T47D (cell line): ENCODE results near the gene NOP10.

Experiments used
- DNase-seq, 2 experiments: peaks; one replicate each; pipeline versions ENCODE4 v3.0.0 to v3.0.0-alpha.2; 2011 to 2012; ENCODE audit warnings: low read depth in 1 of 2, low spot score in 1 of 2
- JUND ChIP-seq: IDR thresholded peaks from 2 replicates; pipeline ENCODE4 v1.6.1; 2012; ENCODE audit warnings: low read depth
- in situ Hi-C: cut with HindIII; loops from 2 replicates; pipeline ENCODE4 v1.10.0; 2016; ENCODE audit warnings: low sequenced_read_pairs, low pct_unique_long_range_greater_than_20kb

Gene NOP10

DNA sequence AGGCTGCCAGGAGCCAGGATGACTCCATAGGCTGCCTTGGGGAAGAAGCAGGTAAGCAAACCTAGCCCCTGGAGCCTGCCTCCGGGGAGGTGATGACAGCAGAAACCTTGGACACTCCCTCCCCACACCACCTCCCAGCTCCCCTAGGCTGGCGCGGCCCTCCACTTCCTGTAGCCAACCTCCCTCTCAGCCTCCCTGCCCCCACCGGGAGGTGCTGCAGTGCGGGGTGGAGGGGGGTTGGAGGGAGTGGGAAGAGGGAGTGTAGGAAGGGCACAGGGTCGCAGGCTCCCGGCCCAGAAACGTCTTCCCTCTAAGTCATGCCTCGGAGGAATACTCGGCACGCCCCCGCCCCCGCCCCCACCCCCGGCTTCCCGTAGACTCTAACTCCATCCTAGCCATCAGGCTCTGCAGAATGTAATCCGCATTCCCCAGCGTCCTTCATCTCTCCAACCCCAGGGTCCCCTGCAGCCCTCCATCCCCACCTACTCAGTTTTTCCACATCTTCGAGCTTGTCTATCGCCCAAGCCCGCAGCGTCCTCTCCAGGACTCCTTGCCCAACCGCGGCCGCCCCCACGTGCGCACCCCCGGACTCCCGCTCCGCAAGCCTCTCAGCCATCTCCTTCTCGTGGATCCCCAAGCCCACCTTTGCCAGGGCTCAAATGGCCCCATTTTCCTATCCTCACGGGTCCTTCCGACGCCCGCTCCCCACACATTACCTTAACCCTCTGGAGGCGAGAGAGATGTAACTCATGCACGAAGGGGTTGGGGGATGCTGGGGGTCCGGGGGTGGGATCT, 23.5 kb upstream of the NOP10 start:
- no peak for TF ChIP-seq JUND
- DNase-seq: peak; percentile 46 to 52
- in situ Hi-C loops: no loop called here

DNA sequence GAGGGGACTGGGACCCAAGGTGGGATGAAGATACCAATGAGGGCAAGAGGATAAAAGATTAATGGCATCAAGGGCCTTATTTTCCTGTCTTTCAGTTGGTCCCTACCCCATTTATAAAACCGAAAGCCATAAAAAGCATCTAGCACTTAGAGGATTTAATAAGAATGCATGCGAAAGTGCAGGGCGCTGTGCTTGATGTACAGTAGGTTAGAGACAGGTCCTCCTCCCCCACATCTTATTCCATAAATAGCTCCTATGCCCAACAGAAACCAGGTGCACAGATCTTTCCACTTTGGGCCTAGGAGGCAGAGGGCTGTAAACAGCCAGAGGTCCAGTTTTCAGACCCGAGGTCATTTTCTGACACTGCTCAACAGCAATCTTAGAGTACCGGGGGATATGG, 22.9 kb upstream of the NOP10 start:
- DNase-seq: no peak
- no peak for TF ChIP-seq JUND
- in situ Hi-C loops: no loop called here

DNA sequence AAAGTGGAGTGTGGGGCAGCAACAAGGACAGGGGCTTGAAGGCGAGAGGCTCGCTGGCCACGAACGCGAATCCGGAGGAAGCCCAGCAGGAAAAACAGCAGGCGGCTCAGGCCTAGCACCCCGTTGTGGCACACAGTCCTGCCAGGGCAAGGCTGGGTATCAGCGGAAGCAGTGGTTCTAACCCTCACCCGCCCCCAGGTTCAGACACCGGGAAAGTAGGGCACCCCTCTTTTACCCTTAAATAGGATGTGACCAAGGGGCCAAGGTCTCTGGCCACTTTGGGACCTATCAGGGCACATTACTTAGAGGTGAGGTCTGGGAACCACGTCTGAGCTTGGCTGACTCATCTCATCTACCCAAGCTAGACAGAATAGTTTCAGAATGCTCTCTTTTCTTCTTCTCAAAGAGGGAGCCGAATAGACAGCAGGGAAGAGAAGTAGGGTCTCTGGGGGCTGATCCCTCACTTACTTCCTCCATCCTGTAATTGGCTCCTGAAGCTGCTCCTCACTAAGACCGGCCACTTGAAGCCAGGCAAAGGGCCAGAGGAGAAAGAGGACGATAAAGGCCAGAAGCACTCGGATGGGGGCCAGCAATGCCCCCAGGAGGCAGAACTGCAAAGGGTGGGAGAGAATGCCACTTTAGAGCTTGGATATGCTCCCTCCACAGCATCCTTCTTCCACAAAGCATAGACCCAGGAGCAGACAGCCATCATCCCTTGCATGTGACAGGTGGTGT, 22.3 kb upstream of the NOP10 start:
- no peak for TF ChIP-seq JUND
- no peak for DNase-seq
- in situ Hi-C loops: no loop called here

DNA sequence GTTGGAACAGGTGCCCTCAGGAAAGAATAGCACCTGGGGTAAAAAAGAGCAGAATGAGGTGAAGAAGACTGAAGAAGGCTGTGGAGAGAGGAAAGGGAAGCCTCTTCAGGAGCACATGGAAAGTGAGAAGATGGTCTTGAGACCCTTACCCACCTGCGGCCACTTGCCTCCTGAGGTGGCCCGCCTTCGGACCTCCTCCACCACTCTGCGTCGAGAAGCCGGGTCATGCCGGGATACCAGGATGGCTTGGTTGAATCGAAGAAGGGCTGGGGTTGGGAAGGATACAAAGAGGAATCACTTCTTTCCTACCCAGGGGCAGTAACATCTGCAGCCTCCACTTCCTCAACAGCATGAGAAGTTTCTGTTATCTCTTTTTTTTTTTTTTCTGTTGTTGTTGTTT, 21.1 kb upstream of the NOP10 start:
- no peak for DNase-seq
- in situ Hi-C loops: no loop called here
- TF ChIP-seq JUND: no peak

DNA sequence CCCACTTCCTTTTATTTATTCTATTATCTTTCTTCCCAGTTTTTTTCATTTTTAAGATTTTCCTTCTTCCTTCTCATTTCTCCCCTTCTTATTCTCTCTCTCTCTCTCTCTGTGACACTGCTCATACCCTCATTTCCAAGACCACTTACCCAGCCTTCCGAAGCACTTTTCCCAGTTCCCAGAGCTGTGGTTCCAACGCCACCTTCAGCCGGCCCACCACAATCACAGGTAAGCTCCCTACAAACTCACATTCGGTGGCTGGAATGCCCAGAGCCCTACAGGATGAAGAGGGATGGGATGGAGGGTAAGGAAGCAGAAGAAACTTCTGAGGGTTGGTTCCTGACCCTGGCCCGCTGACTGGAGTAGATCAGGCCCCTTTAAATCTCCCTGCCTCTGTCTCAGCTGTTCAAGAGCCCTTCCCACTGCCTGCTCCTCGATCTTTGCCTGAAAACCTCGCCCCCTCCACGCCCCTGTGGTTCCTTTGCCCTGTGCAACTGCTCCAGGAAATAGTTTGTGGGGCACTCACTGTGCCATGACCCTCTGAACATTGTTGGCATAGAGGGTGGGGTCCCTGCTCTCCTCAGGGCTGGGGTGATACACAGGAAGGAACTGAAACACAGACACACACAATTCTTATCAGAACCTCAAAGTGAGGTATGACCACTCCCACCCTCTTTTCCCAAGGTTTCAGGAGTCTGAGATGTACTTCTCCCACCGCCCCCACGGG, 19.3 kb upstream of the NOP10 start:
- DNase-seq: no peak
- no peak for TF ChIP-seq JUND
- in situ Hi-C loops: no loop called here

DNA sequence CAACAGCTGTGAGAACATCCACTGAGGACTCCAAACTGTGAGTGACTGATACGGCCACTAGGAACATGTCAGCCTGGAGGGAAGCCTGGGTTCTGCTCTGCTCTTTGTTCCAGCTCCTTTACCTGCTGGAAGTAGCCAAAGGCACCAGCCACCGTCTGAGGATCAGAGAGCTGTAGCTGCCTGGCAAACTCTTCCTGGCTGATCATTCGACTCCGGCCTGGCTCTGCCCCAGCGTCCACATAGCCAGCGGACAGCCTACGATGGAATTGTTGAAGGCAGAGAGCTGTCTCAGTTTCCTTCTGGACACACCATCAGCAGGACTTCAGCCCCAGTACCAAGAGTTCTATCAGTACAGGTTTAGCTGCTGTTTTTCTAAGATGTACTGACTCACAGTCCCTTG, 18.3 kb upstream of the NOP10 start:
- no peak for DNase-seq
- no peak for TF ChIP-seq JUND
- in situ Hi-C loops: no loop called here

DNA sequence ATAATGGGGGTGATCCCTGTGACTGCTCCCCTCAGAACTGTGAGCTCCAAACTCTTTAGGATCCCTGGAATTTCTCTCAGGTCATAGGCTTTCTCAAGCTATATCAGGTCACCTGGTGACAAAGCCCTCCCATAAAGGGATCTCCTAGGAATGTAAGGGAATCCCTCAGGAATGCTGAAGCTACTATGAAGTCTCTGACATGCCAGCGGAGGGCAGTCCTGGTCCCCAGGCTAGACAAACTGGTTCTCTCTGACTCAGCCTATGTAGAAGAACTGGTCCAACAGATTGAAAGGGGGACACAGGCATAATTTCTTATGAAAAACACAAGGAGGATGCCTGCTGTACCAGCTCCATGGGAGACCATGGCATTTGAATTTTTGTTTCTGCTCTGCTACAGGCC, 17.4 kb upstream of the NOP10 start:
- peak; percentile 62 for TF ChIP-seq JUND
- in situ Hi-C loops: no loop called here
- DNase-seq: peak; percentile 65 to 93

DNA sequence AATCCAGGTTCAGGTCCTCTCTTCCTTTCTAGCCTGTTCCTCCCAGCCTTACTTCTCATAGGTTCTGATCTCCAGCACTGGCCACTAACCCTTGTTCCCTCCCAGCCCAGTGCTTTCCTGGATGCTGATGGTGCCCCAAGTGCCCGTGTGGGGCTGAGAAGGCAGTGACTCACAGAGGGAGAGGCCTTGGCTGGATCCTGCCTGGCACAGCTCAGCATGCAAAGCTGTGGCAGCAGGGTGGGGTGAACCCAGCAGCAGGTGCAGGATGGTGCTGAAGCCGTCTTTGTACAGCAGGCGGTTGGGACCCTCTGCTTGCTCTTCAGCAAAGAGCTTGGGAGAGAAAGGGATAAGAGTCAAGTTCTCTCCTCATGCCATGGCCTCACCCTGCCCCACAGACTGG, 16.5 kb upstream of the NOP10 start:
- in situ Hi-C loops: no loop called here
- no peak for TF ChIP-seq JUND

DNA sequence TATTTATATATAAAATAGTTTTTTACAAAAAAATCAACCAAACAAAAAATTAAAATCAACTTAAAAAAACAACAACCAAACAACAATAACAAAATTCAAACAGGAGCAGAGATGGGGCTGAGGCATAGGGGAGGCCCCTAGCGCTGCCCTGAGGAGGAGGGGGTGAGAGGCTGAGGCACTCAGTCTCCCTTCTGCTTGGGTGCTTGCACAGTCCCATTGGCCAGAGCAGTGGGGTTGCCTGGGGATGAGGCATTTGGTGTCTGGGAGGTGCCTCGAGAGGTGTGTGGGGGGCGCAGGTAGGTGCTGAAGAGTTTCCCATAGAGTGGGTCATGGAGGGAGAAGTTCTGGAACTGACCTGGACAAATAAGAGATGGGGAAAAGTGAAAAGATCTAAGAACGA, 16.0 kb upstream of the NOP10 start:
- no peak for DNase-seq
- TF ChIP-seq JUND: no peak
- in situ Hi-C loops: no loop called here

More for the DNA sequence above, 16.5 kb upstream of the NOP10 start:
- no peak for DNase-seq

DNA sequence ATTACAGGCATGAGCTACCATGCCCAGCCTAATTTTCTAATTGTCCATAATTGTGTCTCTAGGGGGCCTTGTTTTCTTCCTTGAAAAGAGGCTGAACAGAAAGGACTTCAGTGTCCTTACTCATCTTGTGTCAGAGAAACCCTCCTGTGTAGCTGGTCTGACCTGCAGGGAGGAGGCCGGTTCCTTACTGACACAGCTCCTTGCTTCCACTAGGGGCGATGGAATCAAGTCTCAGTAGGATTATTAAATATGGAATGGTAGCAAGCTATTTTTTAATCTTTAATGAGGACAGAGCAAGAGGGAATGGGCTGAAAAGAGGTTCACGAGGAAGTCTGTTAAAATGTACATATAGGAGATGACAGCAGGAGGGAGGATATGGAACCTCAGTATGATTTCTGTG, 15.4 kb upstream of the NOP10 start:
- TF ChIP-seq JUND: no peak
- in situ Hi-C loops: no loop called here
- peak; percentile 41 to 62 for DNase-seq

DNA sequence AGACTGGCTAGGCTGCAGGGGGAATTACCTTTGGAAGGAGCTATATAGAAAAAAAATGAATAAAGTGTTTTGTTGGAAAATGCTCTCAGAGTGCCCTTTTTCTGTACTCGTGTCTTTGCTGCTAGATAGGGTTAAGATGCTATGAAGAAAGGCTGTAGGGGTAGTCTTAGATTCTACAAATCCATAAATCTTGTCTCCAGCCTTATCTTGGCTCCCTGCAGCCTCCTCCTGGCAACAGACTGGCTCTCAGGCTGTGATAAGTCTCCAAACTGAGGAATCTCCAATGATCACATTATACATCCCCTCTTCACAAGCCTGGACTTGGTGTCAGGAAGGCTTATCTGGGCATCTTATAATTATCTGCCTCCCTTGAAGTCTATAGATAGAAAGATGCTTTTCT, 14.7 kb upstream of the NOP10 start:
- TF ChIP-seq JUND: no peak
- DNase-seq: no peak
- in situ Hi-C loops: no loop called here

DNA sequence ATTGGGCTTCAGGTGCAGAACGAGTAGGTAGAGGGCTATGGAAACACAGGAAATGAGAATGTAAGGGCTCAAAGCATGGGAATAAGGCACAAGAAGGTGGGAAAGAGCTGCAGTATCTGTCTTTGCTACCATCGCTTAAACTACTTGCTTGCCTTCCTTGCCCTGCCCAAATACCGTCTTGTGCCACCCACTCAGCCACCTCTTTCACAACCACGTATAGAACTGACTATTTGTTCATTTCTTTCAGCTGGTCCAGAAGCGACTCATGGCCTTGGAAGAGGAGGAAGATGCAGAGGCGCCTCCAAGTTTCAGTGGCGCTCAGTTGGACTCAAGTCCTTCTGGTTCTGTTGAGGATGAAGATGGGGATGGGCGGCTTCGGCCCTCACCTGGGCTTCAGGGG, 12.3 kb upstream of the NOP10 start:
- in situ Hi-C loops: no loop called here
- TF ChIP-seq JUND: no peak
- no peak for DNase-seq

DNA sequence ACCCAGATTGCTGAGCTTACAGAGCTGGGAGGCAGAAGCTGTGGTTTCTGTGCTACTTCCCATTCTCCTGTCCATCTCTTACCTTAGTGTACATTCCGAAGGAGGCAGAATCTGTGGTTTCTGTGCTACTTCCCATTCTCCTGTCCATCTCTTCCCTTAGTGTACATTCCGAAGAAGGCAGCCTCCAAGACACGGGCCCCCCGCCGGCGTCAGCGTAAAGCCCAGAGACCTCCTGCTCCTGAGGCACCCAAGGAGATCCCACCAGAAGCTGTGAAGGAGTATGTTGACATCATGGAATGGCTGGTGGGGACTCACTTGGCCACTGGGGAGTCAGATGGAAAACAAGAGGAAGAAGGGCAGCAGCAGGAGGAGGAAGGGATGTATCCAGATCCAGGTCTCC, 11.3 kb upstream of the NOP10 start:
- in situ Hi-C loops: no loop called here
- TF ChIP-seq JUND: no peak
- DNase-seq: no peak
